Subcutaneous abdominal adipose tissue (tissue), 5 donors: ENCODE data around the gene ARIH1.

Source experiments
- H3K27ac ChIP-seq: one replicate; pipeline ENCODE4 v1.7.0; 2013; ENCODE audit warnings: low read depth, mild to moderate bottlenecking, inconsistent platforms, low read length, moderate library complexity
- H3K27me3 ChIP-seq, 5 donors: one replicate each; pipeline ENCODE4 v1.7.0; 2013; ENCODE audit warnings: low read length in 5 of 5, inconsistent platforms in 1 of 5; ENCODE audit not compliant: control insufficient read depth in 5 of 5, insufficient read depth in 4 of 5
- H3K36me3 ChIP-seq, 5 donors: one replicate each; pipeline ENCODE4 v1.7.0; 2013; ENCODE audit warnings: low read length in 5 of 5; ENCODE audit not compliant: control insufficient read depth in 5 of 5, insufficient read depth in 5 of 5
- H3K4me1 ChIP-seq, 5 donors: one replicate each; pipeline ENCODE4 v1.7.0; 2013; ENCODE audit warnings: low read length in 5 of 5, mild to moderate bottlenecking in 3 of 5, moderate library complexity in 1 of 5; ENCODE audit not compliant: control insufficient read depth in 5 of 5, insufficient read depth in 5 of 5
- H3K4me3 ChIP-seq, 5 donors: one replicate each; pipeline ENCODE4 v1.7.0; 2013; ENCODE audit warnings: low read length in 5 of 5, low read depth in 1 of 5
- H3K9ac ChIP-seq, 5 donors: one replicate each; pipeline ENCODE4 v1.7.0; 2013; ENCODE audit warnings: low read length in 5 of 5, mild to moderate bottlenecking in 4 of 5, moderate library complexity in 3 of 5
- H3K9me3 ChIP-seq, 5 donors: one replicate each; pipeline ENCODE4 v1.7.0; 2013; ENCODE audit warnings: low read length in 5 of 5; ENCODE audit not compliant: control insufficient read depth in 5 of 5
- donor health status: healthy.
- donor health status: healthy.
- donor health status: healthy.
- donor health status: healthy.
- donor health status: healthy.

Gene ARIH1

GRCh38 chr15:72532991-72533601 lies 59.0 kb downstream of the ARIH1 start:
- H3K9ac ChIP-seq: no peak overlapping the region
- H3K4me3 ChIP-seq: no peak overlapping the region
- H3K4me1 ChIP-seq: no peaks in the 10 kb centered on the region
- H3K27ac ChIP-seq: no peak overlapping the region
- H3K36me3 ChIP-seq: peaks cover 0 to 2% (median 0%) of the 10 kb centered on the region in 5 donors
- H3K27me3 ChIP-seq: no peaks in the 10 kb centered on the region
- H3K9me3 ChIP-seq: no peaks in the 10 kb centered on the region

GRCh38 chr15:72534523-72534922 lies 60.4 kb downstream of the ARIH1 start:
- peaks cover 0 to 3% (median 0%) of the 10 kb centered on the region in 5 donors for H3K36me3 ChIP-seq
- H3K4me1 ChIP-seq: no peaks in the 10 kb centered on the region
- H3K27me3 ChIP-seq: no peaks in the 10 kb centered on the region
- H3K27ac ChIP-seq: no peak overlapping the region
- H3K4me3 ChIP-seq: no peak overlapping the region
- H3K9me3 ChIP-seq: no peaks in the 10 kb centered on the region
- no peak overlapping the region for H3K9ac ChIP-seq

GRCh38 chr15:72535911-72536310 lies 61.8 kb downstream of the ARIH1 start:
- Histone ChIP-seq H3K9ac (no peak overlapping the region), H3K4me1 (no peaks in the 10 kb centered on the region), H3K9me3 (peaks cover 0 to 7% (median 6%) of the 10 kb centered on the region in 5 donors), H3K36me3 (peaks cover 0 to 3% (median 0%) of the 10 kb centered on the region in 5 donors), H3K27me3 (no peaks in the 10 kb centered on the region), H3K27ac (no peak overlapping the region), H3K4me3 (no peak overlapping the region)

DNA sequence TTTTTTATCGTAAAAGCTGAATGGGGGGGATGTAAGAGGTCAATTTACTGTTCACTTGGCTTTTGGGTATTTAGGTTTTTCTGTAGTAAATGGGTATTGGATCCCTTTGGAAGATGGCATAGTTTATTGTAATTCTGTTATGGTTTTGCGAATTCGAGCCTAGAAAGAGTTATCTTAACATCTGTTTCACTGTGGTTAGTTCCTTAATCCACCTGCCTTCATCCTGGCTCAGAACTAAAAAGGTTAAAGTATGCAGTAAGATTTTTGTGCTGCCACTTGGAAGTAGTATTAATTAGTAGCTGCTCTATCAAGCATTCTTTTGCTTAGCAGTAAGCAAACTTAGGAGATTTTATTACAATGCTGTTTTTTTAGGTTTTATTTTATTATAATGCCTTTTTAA lies 62.4 kb downstream of the ARIH1 start:
- Histone ChIP-seq H3K4me3 (no peak overlapping the region), H3K9me3 (peaks cover 2 to 11% (median 9%) of the 10 kb centered on the region in 5 donors), H3K27me3 (no peaks in the 10 kb centered on the region), H3K27ac (no peak overlapping the region), H3K9ac (no peak overlapping the region), H3K4me1 (no peaks in the 10 kb centered on the region), H3K36me3 (peaks cover 0 to 5% (median 0%) of the 10 kb centered on the region in 5 donors)

DNA sequence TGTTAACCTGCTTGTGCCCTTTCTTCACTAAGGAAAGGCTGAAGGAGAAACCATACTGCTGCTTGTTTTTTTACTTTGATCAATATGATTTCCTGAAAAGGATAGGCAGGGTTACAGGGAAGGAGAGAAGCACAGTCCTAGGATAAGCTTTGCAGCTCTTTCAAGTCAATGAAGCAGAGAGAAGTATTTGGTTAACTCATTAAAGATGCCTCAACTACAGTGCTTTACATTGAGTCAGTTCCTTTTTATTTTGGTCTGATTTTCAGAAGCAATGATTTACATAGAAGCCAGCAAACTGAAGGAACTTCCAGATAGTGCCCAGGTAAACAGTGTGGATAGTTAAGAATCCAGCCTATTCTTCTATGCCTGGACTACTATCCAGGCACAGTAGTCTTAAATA lies 64.8 kb downstream of the ARIH1 start:
- Histone ChIP-seq H3K27ac (no peak overlapping the region), H3K4me1 (no peaks in the 10 kb centered on the region), H3K9me3 (peaks cover 2 to 11% (median 9%) of the 10 kb centered on the region in 5 donors), H3K4me3 (no peak overlapping the region), H3K9ac (no peak overlapping the region), H3K36me3 (peaks cover 0 to 7% (median 0%) of the 10 kb centered on the region in 5 donors), H3K27me3 (no peaks in the 10 kb centered on the region)

DNA sequence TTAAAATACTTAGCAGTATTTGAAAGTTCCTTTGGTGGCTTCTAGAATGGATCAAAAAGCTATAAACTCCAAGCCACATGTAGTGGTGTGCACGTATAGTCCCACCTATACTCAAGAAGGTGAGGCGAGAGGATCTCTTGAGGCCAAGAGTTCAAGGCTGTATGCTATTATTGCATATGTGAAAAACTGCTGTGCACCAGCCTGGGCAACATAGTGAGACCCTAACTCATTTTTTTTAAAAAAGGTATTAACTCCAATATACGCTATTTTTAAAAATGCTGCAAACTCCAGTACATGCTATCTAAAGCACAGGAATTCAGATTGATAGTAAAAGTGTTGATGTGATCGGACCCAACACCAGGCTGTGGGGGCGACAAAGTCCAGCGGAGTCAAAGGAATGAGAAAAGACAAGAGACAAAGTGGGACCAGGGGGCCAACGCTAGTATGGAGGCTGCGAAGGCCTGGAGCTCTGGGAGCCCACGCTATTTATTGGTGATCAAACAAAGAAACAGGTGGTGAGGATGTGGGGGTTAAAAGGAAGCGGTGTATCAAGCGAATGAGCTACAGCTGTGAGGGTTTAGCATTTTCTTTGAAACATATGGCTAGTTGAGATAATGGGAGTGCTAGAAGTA lies 66.6 kb downstream of the ARIH1 start:
- H3K27ac ChIP-seq: no peak overlapping the region
- no peaks in the 10 kb centered on the region for H3K27me3 ChIP-seq
- H3K4me3 ChIP-seq: no peak overlapping the region
- H3K4me1 ChIP-seq: peaks cover 0 to 11% (median 7%) of the 10 kb centered on the region in 5 donors
- peaks cover 0 to 7% (median 0%) of the 10 kb centered on the region in 5 donors for H3K36me3 ChIP-seq
- H3K9me3 ChIP-seq: peaks cover 2 to 11% (median 9%) of the 10 kb centered on the region in 5 donors
- no peak overlapping the region for H3K9ac ChIP-seq

DNA sequence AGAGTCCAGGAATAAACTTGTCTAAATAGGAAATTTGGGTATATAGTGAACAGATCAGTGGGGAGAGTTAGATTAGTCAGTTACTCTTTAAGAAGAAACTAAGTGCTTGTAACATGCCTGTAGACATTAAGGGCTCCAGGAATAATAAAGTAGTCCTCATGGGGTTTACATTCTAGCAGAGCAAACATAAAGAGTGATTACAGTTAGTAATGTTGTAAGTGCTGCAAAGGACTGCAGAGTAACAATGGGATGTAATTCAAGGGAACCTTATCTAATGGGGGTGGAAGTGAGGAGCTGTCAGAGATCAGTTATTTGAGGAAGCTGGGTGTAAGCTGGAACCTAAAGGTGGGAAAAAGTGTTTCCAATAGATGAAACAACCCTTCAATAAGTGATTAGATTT lies 67.5 kb downstream of the ARIH1 start:
- no peak overlapping the region for H3K27ac ChIP-seq
- H3K4me1 ChIP-seq: peaks cover 0 to 11% (median 7%) of the 10 kb centered on the region in 5 donors
- H3K9me3 ChIP-seq: peaks cover 2 to 11% (median 9%) of the 10 kb centered on the region in 5 donors
- no peak overlapping the region for H3K4me3 ChIP-seq
- no peak overlapping the region for H3K9ac ChIP-seq
- H3K27me3 ChIP-seq: no peaks in the 10 kb centered on the region
- H3K36me3 ChIP-seq: peaks cover 0 to 10% (median 7%) of the 10 kb centered on the region in 5 donors

DNA sequence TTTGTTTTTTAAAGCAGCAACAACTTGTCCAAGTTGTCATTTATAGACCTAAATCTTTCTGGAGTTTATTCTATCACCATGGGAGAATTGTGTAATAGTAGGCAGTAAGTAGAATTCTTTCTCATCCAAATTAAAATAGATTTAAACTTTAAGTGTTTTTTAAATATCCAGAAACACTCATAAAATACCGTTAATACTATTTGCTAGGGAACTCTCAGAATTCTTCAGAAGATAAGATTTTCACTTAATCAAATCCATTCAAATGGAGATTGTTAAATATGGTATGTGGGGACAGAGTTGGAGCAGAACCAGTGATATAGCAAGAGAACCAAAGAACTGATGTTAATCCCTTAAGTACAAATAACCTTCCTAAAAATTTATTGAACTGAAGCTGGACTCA lies 71.0 kb downstream of the ARIH1 start:
- Histone ChIP-seq H3K4me3 (no peak overlapping the region), H3K27ac (no peak overlapping the region), H3K9ac (peak overlapping the region in 1 of 5 donors; percentile 24), H3K36me3 (peaks cover 0 to 18% (median 7%) of the 10 kb centered on the region in 5 donors), H3K27me3 (no peaks in the 10 kb centered on the region), H3K9me3 (peaks cover 2 to 11% (median 9%) of the 10 kb centered on the region in 5 donors), H3K4me1 (peaks cover 0 to 11% (median 7%) of the 10 kb centered on the region in 5 donors)

DNA sequence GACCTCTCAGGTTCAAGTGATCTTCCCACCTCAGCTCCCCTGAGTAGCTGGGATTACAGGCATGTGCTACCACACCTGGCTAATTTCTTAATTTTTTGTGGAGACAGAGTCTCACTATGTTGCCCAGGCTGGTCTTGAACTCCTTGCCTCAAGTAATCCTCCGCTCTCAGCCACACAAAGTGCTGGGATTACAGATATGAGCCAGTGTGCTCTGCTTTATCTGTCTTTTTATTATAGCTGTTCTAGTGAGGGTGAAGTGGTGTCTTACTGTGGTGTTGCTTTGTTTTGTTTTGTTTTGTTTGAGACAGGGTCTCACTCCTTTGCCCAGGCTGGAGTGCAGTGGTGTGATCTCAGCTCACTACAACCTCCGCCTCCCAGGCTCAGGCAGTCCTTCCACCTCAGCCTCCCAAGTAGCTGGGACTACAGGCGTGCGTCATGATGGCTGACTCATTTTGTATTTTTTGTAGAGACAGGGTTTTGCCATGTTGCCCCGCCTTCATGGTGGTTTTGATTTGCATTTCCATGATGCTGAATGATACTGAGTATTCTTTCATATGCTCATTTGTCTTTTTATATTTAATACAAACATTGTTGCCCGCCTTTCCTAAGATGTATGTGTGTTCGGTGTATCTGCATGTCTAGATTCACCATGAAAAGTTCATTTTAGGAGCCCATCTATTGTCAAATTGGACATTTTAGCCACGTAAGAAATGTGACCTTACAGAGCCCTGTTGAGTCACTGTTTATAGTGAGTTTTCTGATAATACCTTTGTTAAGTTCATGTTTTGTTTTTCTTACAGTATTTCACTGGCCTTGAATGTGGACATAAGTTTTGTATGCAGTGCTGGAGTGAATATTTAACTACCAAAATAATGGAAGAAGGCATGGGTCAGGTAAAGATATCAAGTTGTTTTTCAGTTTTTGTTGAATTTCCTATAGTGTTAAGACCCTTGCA lies 80.6 kb downstream of the ARIH1 start:
- no peaks in the 10 kb centered on the region for H3K27me3 ChIP-seq
- no peaks in the 10 kb centered on the region for H3K9me3 ChIP-seq
- no peak overlapping the region for H3K4me3 ChIP-seq
- H3K36me3 ChIP-seq: peaks cover 22 to 28% (median 24%) of the 10 kb centered on the region in 5 donors
- H3K9ac ChIP-seq: no peak overlapping the region
- H3K27ac ChIP-seq: no peak overlapping the region
- no peaks in the 10 kb centered on the region for H3K4me1 ChIP-seq
